Ovary (tissue), 3 donors: ENCODE data around the gene TIMM13.

ENCODE experiments used
- CTCF ChIP-seq, 3 donors: fragments of 450-650 bp in 2 of 3; fragments of 200-600 bp in 1 of 3; IDR thresholded peaks; one replicate each; pipeline versions ENCODE4 v1.5.1 to v1.8.0; 2016 to 2022; ENCODE audit warnings: antibody characterized with exemption in 3 of 3, mild to moderate bottlenecking in 1 of 3
- EP300 ChIP-seq: sonication (generic); formaldehyde crosslinking; IDR thresholded peaks from one replicate; pipeline ENCODE4 v1.6.1; 2017; ENCODE audit warnings: antibody characterized with exemption
- donor health status: DM: no; HTN: no; CAD: no.

- TF ChIP-seq EP300 (no peak), CTCF (IDR thresholded peaks at IDR 0.05) (no peak)
Observed at GRCh38 chr19:2376784-2377519, 50.4 kb downstream of the TIMM13 start.
